PC-3 (cell line): ENCODE measurements around the gene BCORL1. TPM values are rescaled to one million over a fixed set of nuclear protein-coding genes. Genes with fewer than 3 reads are reported as not detected.

Experiments used
- ATAC-seq: fragments of 200-7000 bp; cut with Tn5 transposase; 2 replicates; pipeline ENCODE4 v1.9.1; 2020; ENCODE audit warnings: mild to moderate bottlenecking, moderate library complexity
- BruUV-seq: library from RNA; stranded (reverse); fragments of 400-500 nt; replicated peaks from 2 replicates; lab custom pipeline; 2021; lab: Mats Ljungman, UMichigan
- CTCF ChIA-PET: fragments of 300-600 bp; sonication (Branson Sonifier 250); formaldehyde crosslinking; loops from one replicate; lab custom pipeline; 2022; ENCODE audit warnings: antibody characterized with exemption; lab: Charles Lee
- POLR2A ChIA-PET: fragments of 300-600 bp; sonication (Branson Sonifier 250); formaldehyde crosslinking; loops from one replicate; lab custom pipeline; 2022; ENCODE audit warnings: antibody characterized with exemption; ENCODE audit not compliant: unreplicated experiment; lab: Charles Lee
- DNase-seq: peaks from one replicate; pipeline ENCODE4 v3.0.0-alpha.2; 2015
- H2AFZ ChIP-seq: fragments of 300-600 bp; sonication (generic); 2 replicates; pipeline ENCODE4 v1.6.0; 2016; ENCODE audit warnings: antibody characterized with exemption, low read length
- H3F3A ChIP-seq: fragments of 300-600 bp; sonication (generic); one replicate; pipeline ENCODE4 v1.6.0; 2017; ENCODE audit warnings: antibody characterized with exemption, low read length, control low read depth, mild to moderate bottlenecking; ENCODE audit not compliant: unreplicated experiment
- H3K27ac ChIP-seq: fragments of 300-600 bp; sonication (generic); 2 replicates; pipeline ENCODE4 v1.5.1; 2016; ENCODE audit warnings: mild to moderate bottlenecking, low read length
- H3K27me3 ChIP-seq: fragments of 300-600 bp; sonication (generic); 2 replicates; pipeline ENCODE4 v1.6.1; 2016; ENCODE audit warnings: low read length, mixed read lengths
- H3K36me3 ChIP-seq: fragments of 300-600 bp; sonication (generic); 2 replicates; pipeline ENCODE4 v1.6.1; 2016; ENCODE audit warnings: low read depth, mixed run types, low read length, mixed read lengths
- H3K4me1 ChIP-seq: fragments of 300-600 bp; sonication (generic); 2 replicates; pipeline ENCODE4 v1.5.1; 2016; ENCODE audit warnings: low read length; ENCODE audit not compliant: insufficient read depth
- H3K4me2 ChIP-seq: fragments of 300-600 bp; sonication (generic); 2 replicates; pipeline ENCODE4 v1.6.0; 2016; ENCODE audit warnings: low read length
- H3K4me3 ChIP-seq: fragments of 300-600 bp; sonication (generic); 2 replicates; pipeline ENCODE4 v1.5.1; 2016; ENCODE audit warnings: mild to moderate bottlenecking, low read length, mixed read lengths
- H3K79me2 ChIP-seq: fragments of 300-600 bp; sonication (generic); 2 replicates; pipeline ENCODE4 v1.6.1; 2017; ENCODE audit warnings: low read length, mixed read lengths
- H3K9ac ChIP-seq: fragments of 300-600 bp; sonication (generic); 2 replicates; pipeline ENCODE4 v1.6.0; 2016; ENCODE audit warnings: mild to moderate bottlenecking, low read length
- H3K9me2 ChIP-seq: fragments of 300-600 bp; sonication (generic); replicated peaks from 2 replicates; pipeline ENCODE4 v1.6.1; 2016; ENCODE audit warnings: mixed run types, low read length, mixed read lengths
- H3K9me3 ChIP-seq: fragments of 300-600 bp; sonication (generic); 2 replicates; pipeline ENCODE4 v1.6.1; 2016; ENCODE audit warnings: low read length, mixed read lengths
- H4K20me1 ChIP-seq: fragments of 300-600 bp; sonication (generic); 2 replicates; pipeline ENCODE4 v1.6.1; 2016; ENCODE audit warnings: low read length, mixed read lengths
- EZH2 ChIP-seq: fragments of 300-600 bp; sonication (generic); IDR thresholded peaks from one replicate; pipeline ENCODE4 v1.6.1; 2017; ENCODE audit warnings: antibody characterized with exemption, mild to moderate bottlenecking, low read length; ENCODE audit not compliant: unreplicated experiment
- EZH2phosphoT487 ChIP-seq: fragments of 300-600 bp; sonication (generic); IDR thresholded peaks from 2 replicates; pipeline ENCODE4 v1.6.1; 2018; ENCODE audit warnings: mild to moderate bottlenecking, antibody characterized with exemption, low read length, borderline replicate concordance
- intact Hi-C: fragments of 100-400 bp; cut with micrococcal nuclease; formaldehyde crosslinking; loops from 2 replicates; pipeline ENCODE4 v1.9.0; 2023
- total RNA-seq: library from RNA; depleted of rRNA; stranded (reverse); fragments of >200 nt; gene quantifications from 2 replicates; pipeline ENCODE4 v1.2.3, GENCODE V29; 2014
- TF ChIP-seq, protein P1 (sequence below): fragments of 300-600 bp; sonication (generic); conservative IDR thresholded peaks from 2 replicates; pipeline ENCODE4 v1.5.1; 2017; ENCODE audit warnings: antibody characterized with exemption, low read depth, mild to moderate bottlenecking, low read length

The BCORL1 gene
- total RNA-seq, 1 experiment from 2014 or later = 3.1 TPM

DNA sequence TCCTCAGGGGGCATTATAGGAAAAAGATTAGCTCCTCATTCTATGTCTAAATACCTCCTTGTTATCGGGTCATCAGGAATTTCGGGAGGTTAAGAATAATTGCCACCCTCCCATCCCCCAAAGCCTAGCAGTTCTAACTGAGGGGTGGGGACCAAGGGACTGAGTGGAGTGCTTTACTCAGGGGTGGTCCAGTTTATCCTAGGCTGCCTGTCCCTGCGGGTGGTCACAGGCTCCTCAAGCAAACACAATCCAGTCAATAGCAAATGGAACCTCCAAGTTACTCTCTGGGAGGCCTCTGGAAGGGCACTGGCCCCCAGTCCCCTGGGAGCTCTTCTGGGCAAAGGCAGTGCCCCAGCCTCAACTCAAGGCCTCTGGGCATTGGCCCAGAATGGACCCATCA, 121.2 kb downstream of the BCORL1 start:
- Histone ChIP-seq H3F3A (no peaks in the 10 kb centered on the region), H4K20me1 (peaks cover 16% of the 10 kb centered on the region; the same call in 1 of the 2 replicates), H3K9me3 (no peaks in the 10 kb centered on the region), H3K27me3 (no peaks in the 10 kb centered on the region), H3K4me3 (no peak overlapping the region), H2AFZ (no peak overlapping the region), H3K9me2 (no peaks in the 10 kb centered on the region), H3K27ac (no peak overlapping the region), H3K79me2 (peaks cover 95% of the 10 kb centered on the region), H3K4me2 (no peak overlapping the region), H3K9ac (no peak overlapping the region), H3K4me1 (peaks cover 5% of the 10 kb centered on the region; the same call in 1 of the 2 replicates), H3K36me3 (no peaks in the 10 kb centered on the region)
- intact Hi-C loops = no loop called here
- ChIA-PET CTCF (no interaction called here), POLR2A (no interaction called here)
- TF ChIP-seq, protein P1, sequence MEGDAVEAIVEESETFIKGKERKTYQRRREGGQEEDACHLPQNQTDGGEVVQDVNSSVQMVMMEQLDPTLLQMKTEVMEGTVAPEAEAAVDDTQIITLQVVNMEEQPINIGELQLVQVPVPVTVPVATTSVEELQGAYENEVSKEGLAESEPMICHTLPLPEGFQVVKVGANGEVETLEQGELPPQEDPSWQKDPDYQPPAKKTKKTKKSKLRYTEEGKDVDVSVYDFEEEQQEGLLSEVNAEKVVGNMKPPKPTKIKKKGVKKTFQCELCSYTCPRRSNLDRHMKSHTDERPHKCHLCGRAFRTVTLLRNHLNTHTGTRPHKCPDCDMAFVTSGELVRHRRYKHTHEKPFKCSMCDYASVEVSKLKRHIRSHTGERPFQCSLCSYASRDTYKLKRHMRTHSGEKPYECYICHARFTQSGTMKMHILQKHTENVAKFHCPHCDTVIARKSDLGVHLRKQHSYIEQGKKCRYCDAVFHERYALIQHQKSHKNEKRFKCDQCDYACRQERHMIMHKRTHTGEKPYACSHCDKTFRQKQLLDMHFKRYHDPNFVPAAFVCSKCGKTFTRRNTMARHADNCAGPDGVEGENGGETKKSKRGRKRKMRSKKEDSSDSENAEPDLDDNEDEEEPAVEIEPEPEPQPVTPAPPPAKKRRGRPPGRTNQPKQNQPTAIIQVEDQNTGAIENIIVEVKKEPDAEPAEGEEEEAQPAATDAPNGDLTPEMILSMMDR = no peak
- TF ChIP-seq EZH2phosphoT487 (no peak), EZH2 (no peak)
- no TSS peak for BruUV-seq
- ATAC-seq (no peak), DNase-seq (no peak)

DNA sequence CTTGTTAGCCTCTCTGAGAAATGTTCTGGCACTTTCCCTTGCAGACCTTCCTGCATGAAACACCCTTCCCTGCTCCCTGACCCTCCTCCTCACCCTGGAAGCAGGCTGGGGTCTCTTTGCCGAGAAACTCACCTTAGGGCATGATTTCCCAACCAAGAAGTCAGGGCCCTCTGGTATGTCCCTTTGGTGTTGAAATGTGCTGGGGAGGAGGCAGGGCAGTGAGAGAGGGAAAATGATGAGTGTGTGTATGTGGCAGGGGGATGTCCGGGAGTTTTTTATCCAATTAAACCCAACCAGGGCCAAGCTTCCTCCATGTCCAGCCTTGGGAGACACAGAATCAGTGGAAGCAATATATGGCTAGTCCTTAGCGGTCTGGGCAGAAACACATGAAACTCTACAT, 122.8 kb downstream of the BCORL1 start:
- no peak overlapping the region for H3K4me2 ChIP-seq
- H3K4me1 ChIP-seq = peaks cover 13% of the 10 kb centered on the region
- no peaks in the 10 kb centered on the region for H3K9me2 ChIP-seq
- peaks cover 96% of the 10 kb centered on the region for H3K79me2 ChIP-seq
- H3K4me3 ChIP-seq = no peak overlapping the region
- H2AFZ ChIP-seq = no peak overlapping the region
- CTCF ChIA-PET = no interaction called here
- no peak overlapping the region for H3K27ac ChIP-seq
- no peaks in the 10 kb centered on the region for H3K36me3 ChIP-seq
- H3F3A ChIP-seq = no peaks in the 10 kb centered on the region
- BruUV-seq = no TSS peak
- no peaks in the 10 kb centered on the region for H3K9me3 ChIP-seq
- H3K27me3 ChIP-seq = no peaks in the 10 kb centered on the region
- DNase-seq (no peak), ATAC-seq (no peak)
- no peak overlapping the region for H3K9ac ChIP-seq
- TF ChIP-seq EZH2phosphoT487 (no peak), EZH2 (no peak)
- TF ChIP-seq, protein P1 = no peak
- POLR2A ChIA-PET = no interaction called here
- intact Hi-C loops = no loop called here
- H4K20me1 ChIP-seq = peaks cover 17% of the 10 kb centered on the region; the same call in 1 of the 2 replicates

DNA sequence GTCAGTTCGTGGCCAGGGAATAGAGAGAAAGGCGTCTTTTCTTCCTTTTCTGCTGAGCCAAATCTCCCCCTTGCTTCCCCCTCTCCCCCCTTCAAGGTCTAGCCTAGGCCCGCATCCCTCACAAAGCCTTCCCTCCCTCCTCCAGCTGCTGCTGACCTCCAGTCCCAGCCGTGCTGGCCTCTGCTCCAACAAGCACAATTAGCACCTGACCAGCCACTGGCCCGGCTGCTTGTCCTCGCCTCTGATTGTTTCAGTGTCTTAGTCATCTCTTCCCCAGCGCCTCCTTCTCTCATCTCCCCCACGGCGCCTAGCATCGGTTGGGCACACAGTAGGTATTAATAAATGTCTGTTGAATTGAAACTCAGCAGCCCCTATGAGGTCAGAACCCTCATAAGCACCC, 123.6 kb downstream of the BCORL1 start:
- no peak overlapping the region for H3K4me3 ChIP-seq
- ChIA-PET CTCF (no interaction called here), POLR2A (no interaction called here)
- no peak overlapping the region for H2AFZ ChIP-seq
- peaks cover 15% of the 10 kb centered on the region; the same call in 1 of the 2 replicates for H4K20me1 ChIP-seq
- no peak overlapping the region for H3K4me2 ChIP-seq
- H3K9ac ChIP-seq = no peak overlapping the region
- TF ChIP-seq, protein P1 = no peak
- TF ChIP-seq EZH2phosphoT487 (no peak), EZH2 (no peak)
- H3K9me3 ChIP-seq = no peaks in the 10 kb centered on the region
- DNase-seq (no peak), ATAC-seq (no peak)
- H3K27me3 ChIP-seq = no peaks in the 10 kb centered on the region
- H3F3A ChIP-seq = no peaks in the 10 kb centered on the region
- H3K27ac ChIP-seq = no peak overlapping the region
- BruUV-seq = no TSS peak
- H3K79me2 ChIP-seq = peaks cover 88% of the 10 kb centered on the region
- intact Hi-C loops = no loop called here
- H3K9me2 ChIP-seq = no peaks in the 10 kb centered on the region
- no peaks in the 10 kb centered on the region for H3K36me3 ChIP-seq
- H3K4me1 ChIP-seq = peaks cover 13% of the 10 kb centered on the region
